Uterus (tissue), 2 donors: ENCODE measurements around the gene MAML2.

Experiments
- CTCF ChIP-seq, 4 experiments: fragments of 200-600 bp in 2 of 4; fragments of 450-650 bp in 2 of 4; sonication (generic) in 2 of 4; IDR thresholded peaks; one replicate each; pipeline ENCODE4 v1.5.1; 2016 to 2019; ENCODE audit warnings: antibody characterized with exemption in 4 of 4, mild to moderate bottlenecking in 2 of 4, moderate library complexity in 1 of 4
- POLR2A ChIP-seq, 2 donors: fragments of 450-650 bp; IDR thresholded peaks; one replicate each; pipeline ENCODE4 v1.6.1; 2016; ENCODE audit warnings: antibody characterized with exemption in 2 of 2, mild to moderate bottlenecking in 1 of 2, moderate library complexity in 1 of 2

GRCh38 chr11:96023275-96023674 is 319.7 kb downstream of the MAML2 start:
- TF ChIP-seq POLR2A (IDR thresholded peaks at IDR 0.05) = no peak
- TF ChIP-seq CTCF (IDR thresholded peaks at IDR 0.05) = no peak
